Right lung (tissue), 10 donors: ENCODE data around the gene PIGC. TPM values are rescaled to one million over a fixed set of nuclear protein-coding genes. Genes with fewer than 3 reads are reported as not detected.

Source experiments
- DNase-seq, 2 donors: peaks; one replicate each; pipeline ENCODE4 v3.0.0-alpha.2; 2013
- long read RNA-seq, 8 donors: transcript quantifications; one replicate each; lab custom pipeline, GENCODE V29; 2026
- polyA plus RNA-seq, 5 donors: library from polyadenylated mRNA; unstranded; fragments of 120-200 nt; gene quantifications; one replicate each; pipeline versions ENCODE4 v1.2.1 to v1.2.3, GENCODE V29; 2013; ENCODE audit warnings: inconsistent platforms in 1 of 5, low replicate concordance in 1 of 5; ENCODE audit not compliant: insufficient read length in 5 of 5, insufficient read depth in 1 of 5

Gene PIGC
- polyA plus RNA-seq, result 10 to 100 TPM; 40.8 to 48.2 (median 46.7) TPM
- long read RNA-seq, donor 1, transcript PIGC-202 (1 exons, 2,630 nt), result minor isoform, 17 of 38 reads
- long read RNA-seq, donor 1, transcript PIGC-201 (2 exons, 1,447 nt), result major isoform, 21 of 38 reads
- long read RNA-seq, donor 1, partial matches to known transcripts, result 0 of 38 reads
- long read RNA-seq, donor 1, other reads (novel, unspliced or antisense), result 0 of 38 reads
- long read RNA-seq, donor 2, transcript PIGC-202 (1 exons, 2,630 nt), result minor isoform, 6 of 22 reads
- long read RNA-seq, donor 2, transcript PIGC-201 (2 exons, 1,447 nt), result major isoform, 11 of 22 reads
- long read RNA-seq, donor 2, partial matches to known transcripts, result 0 of 22 reads
- long read RNA-seq, donor 2, other reads (novel, unspliced or antisense), result 5 of 22 reads
- long read RNA-seq, donor 3, transcript PIGC-201 (2 exons, 1,447 nt), result major isoform, 16 of 35 reads
- long read RNA-seq, donor 3, transcript PIGC-202 (1 exons, 2,630 nt), result minor isoform, 14 of 35 reads
- long read RNA-seq, donor 3, partial matches to known transcripts, result 0 of 35 reads
- long read RNA-seq, donor 3, other reads (novel, unspliced or antisense), result 5 of 35 reads
- long read RNA-seq, donor 4, transcript PIGC-201 (2 exons, 1,447 nt), result major isoform, 7 of 14 reads
- long read RNA-seq, donor 4, transcript PIGC-202 (1 exons, 2,630 nt), result major isoform, 7 of 14 reads
- long read RNA-seq, donor 4, partial matches to known transcripts, result 0 of 14 reads
- long read RNA-seq, donor 4, other reads (novel, unspliced or antisense), result 0 of 14 reads
- long read RNA-seq, donor 5, transcript PIGC-201 (2 exons, 1,447 nt), result minor isoform, 14 of 35 reads
- long read RNA-seq, donor 5, transcript PIGC-202 (1 exons, 2,630 nt), result major isoform, 15 of 35 reads
- long read RNA-seq, donor 5, partial matches to known transcripts, result 0 of 35 reads
- long read RNA-seq, donor 5, other reads (novel, unspliced or antisense), result 6 of 35 reads
- long read RNA-seq, donor 6, transcript PIGC-202 (1 exons, 2,630 nt), result minor isoform, 9 of 22 reads
- long read RNA-seq, donor 6, transcript PIGC-201 (2 exons, 1,447 nt), result major isoform, 13 of 22 reads
- long read RNA-seq, donor 6, partial matches to known transcripts, result 0 of 22 reads
- long read RNA-seq, donor 6, other reads (novel, unspliced or antisense), result 0 of 22 reads
- long read RNA-seq, donor 7, transcript PIGC-201 (2 exons, 1,447 nt), result major isoform, 16 of 19 reads
- long read RNA-seq, donor 7, partial matches to known transcripts, result 0 of 19 reads
- long read RNA-seq, donor 7, other reads (novel, unspliced or antisense), result 0 of 19 reads
- long read RNA-seq, donor 8, transcript PIGC-201 (2 exons, 1,447 nt), result major isoform, 6 of 9 reads
- long read RNA-seq, donor 8, partial matches to known transcripts, result 0 of 9 reads
- long read RNA-seq, donor 8, other reads (novel, unspliced or antisense), result 0 of 9 reads

GRCh38 chr1:172443666-172444453 lies at the start of gene PIGC:
Gene PIGC (minus strand): TSS chr1:172444069. CDS start chr1:172442622, 1,447 bp downstream.
- DNase-seq, result peak; percentile 81 to 86

- DNase-seq, result no peak
Measured at GRCh38 chr1:172492421-172492820, 48.6 kb upstream of the PIGC start.

DNA sequence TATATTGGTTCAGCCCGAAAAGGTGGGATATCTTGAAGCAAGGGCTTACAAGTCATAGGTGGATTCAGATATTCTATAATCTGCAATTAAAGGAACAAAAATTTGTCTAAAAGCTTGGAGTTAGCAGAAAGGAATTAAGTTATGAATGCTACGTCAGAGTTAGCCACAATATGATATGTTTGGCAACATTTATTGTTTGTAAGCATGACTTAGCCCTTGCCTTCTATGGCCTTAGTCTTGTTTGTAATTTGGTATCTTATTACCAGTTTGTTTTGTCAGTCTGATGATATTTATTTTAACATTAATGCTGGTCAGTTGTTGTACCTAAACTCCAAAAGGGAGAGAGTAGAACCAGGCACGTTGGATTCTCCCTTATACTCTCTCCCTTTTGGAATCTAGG lies 46.0 kb upstream of the PIGC start:
- DNase-seq, result no peak

GRCh38 chr1:172488393-172488792 lies 44.5 kb upstream of the PIGC start:
- DNase-seq, result no peak

DNA sequence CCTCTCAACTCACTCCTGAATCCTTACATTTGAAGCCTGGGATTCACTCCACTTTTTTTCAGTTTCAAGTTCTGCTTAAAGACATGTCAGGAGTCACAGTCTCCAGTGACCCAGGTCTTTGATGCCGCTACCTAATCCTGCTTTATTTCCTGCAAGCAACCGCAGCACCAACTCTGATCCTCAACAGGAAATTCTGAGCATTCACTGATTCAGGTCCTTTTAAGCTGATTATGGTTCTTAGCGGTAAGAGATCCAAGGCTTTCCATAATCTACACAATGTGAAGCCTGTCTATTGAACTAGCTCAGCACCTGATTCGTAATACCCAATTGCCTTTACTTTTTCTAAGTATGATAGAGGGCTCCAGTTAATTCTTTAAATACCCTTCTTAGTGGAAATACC lies 43.7 kb upstream of the PIGC start:
- DNase-seq, result no peak

GRCh38 chr1:172486805-172487454 lies 43.1 kb upstream of the PIGC start:
- no peak for DNase-seq

DNA sequence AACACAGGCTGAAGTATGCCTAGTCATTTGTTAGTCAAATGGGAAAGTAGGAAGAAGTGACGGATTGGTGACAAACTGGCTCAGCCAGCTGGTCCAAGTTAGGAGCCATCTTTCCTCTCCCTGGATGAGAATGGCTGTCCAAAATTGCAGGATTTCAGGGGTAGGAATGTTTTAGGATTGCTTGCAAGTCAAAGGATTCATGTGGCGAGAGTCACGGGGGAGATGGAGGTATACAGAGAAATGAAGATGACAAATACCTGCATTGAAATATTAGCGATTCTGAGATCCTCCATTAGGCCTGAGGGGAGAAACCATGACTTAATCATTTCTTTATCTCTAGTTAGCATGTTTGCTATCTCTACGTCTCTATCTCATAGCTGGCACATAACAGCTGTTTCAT lies 41.8 kb upstream of the PIGC start:
- DNase-seq, result no peak

GRCh38 chr1:172484252-172484651 lies 40.4 kb upstream of the PIGC start:
- DNase-seq, result no peak

GRCh38 chr1:172483448-172483847 lies 39.6 kb upstream of the PIGC start:
- no peak for DNase-seq

GRCh38 chr1:172482044-172482443 lies 38.2 kb upstream of the PIGC start:
- DNase-seq, result no peak

GRCh38 chr1:172480431-172480830 lies 36.6 kb upstream of the PIGC start:
- no peak for DNase-seq

DNA sequence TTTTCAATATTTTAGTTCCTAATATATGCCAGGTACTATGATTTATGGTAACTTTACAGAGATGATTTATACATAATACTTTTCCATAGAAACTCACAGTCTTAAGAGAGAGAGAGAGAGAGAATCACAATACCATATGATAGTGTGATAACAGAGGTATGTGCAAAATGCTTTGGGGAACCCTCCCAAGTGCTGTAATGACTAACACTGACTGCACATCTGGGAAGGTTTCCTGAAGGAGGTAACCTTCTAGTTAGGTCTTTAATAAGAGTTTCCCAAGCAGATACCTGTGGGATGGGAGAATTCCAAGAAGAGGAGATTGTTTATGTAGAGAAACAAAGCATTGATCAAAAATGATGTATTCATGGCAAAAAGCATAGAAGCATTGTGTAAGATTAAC lies 34.6 kb upstream of the PIGC start:
- no peak for DNase-seq

- no peak for DNase-seq
Measured at GRCh38 chr1:172477741-172478140, 33.9 kb upstream of the PIGC start.

GRCh38 chr1:172477216-172477615 lies 33.3 kb upstream of the PIGC start:
- DNase-seq, result no peak

GRCh38 chr1:172476218-172476811 lies 32.4 kb upstream of the PIGC start:
- no peak for DNase-seq

GRCh38 chr1:172473842-172474241 lies 30.0 kb upstream of the PIGC start:
- no peak for DNase-seq

DNA sequence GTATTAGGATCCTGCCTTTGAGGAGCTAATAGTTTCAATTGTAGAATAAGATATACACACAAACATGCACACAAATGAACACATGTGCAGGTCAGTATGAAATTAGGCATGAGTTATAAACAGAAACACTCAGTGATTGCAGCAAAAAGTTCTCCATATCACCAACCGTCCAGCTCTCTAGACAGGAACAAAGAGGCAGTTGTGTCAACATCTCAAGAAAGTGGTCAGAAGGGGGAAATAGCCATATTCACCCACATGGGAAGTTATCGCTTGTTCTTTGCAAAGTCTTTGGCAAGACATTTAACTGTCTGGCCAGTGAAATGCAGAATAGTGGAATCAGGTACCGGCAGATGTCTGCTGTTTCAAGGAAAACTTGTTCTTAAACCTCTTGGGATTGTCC lies 29.4 kb upstream of the PIGC start:
- no peak for DNase-seq

GRCh38 chr1:172472495-172472894 lies 28.6 kb upstream of the PIGC start:
- DNase-seq, result no peak

DNA sequence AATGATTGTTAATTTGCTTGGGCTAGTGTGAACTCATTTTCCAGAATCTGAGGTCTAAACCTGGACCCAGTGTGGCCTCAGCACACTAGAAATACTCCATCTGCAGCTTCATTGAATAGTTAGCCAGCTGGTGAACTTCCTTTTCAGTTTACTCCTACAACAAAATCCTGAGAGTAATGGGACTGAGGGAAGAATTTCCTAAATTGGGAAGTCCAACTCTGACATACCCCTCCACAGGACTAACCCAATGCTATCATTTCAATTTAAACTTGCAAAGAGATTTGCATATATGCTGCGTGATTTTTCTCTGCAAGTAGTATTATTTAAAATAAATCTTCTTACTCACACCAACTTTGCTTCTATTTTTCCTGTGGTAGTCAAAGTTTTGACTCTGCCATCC lies 27.8 kb upstream of the PIGC start:
- no peak for DNase-seq

DNA sequence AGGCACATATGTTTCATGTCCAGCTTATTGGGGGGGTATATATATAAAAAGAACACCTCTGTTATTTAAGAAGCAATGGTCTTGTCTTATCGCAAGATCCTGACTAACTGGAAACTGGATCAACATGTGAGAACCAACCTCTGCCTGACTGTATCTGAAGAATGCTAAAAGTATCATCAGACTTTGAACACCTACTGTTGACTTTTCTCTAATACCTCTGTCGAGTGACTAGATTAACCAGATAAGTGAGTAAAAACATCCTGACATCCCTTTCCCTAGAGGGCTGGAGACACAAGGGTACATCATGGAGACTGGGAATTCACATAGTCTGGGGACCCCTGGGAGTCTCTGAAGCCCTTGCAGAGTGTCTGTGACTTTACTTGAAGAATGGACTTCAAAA lies 26.3 kb upstream of the PIGC start:
- DNase-seq, result no peak
